Measurements from ENCODE around the gene PGM2L1.

Gene PGM2L1

DNA sequence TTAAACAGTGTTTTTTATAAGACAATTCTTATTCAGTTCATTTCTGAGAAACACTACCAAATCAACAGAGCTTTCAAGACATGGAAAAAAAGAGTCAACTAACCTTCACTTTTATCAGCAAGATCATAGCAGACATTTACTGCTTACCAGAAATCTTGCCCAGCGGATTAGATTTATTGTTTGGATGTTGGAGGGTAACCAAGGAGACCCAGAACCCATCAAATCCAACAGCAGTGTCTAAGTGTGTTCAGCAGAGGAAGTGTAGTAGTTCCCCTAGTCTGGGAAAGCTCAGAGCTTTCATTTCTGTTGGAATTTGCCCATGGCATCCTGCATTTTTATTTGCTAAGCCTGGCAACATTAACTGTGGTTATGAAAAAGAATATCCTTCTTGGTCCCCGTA lies 2.4 kb upstream of the PGM2L1 start:
- H3K4me3 ChIP-seq (ENCODE audit: low read length), result no peak overlapping the region
- no peak for DNase-seq (ENCODE audit: low read depth)
- TF ChIP-seq, protein P1, sequence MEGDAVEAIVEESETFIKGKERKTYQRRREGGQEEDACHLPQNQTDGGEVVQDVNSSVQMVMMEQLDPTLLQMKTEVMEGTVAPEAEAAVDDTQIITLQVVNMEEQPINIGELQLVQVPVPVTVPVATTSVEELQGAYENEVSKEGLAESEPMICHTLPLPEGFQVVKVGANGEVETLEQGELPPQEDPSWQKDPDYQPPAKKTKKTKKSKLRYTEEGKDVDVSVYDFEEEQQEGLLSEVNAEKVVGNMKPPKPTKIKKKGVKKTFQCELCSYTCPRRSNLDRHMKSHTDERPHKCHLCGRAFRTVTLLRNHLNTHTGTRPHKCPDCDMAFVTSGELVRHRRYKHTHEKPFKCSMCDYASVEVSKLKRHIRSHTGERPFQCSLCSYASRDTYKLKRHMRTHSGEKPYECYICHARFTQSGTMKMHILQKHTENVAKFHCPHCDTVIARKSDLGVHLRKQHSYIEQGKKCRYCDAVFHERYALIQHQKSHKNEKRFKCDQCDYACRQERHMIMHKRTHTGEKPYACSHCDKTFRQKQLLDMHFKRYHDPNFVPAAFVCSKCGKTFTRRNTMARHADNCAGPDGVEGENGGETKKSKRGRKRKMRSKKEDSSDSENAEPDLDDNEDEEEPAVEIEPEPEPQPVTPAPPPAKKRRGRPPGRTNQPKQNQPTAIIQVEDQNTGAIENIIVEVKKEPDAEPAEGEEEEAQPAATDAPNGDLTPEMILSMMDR (IDR thresholded peaks at IDR 0.05; ENCODE audit: insufficient read depth, low read depth, low read length, missing control alignments), result no peak

- H3K4me3 ChIP-seq (ENCODE audit: low read length), result peak overlapping the region; percentile 55
- TF ChIP-seq, protein P1 (IDR thresholded peaks at IDR 0.05; ENCODE audit: insufficient read depth, low read depth, low read length, missing control alignments), result peak; percentile 47
- peak; percentile 66 for DNase-seq (ENCODE audit: low read depth)
Observed at GRCh38 chr11:74397501-74398243, 561 bp downstream of the PGM2L1 start.

GRCh38 chr11:74392256-74392655 lies 6.0 kb downstream of the PGM2L1 start:
- no peak overlapping the region for H3K4me3 ChIP-seq (ENCODE audit: low read length)
- TF ChIP-seq, protein P1 (IDR thresholded peaks at IDR 0.05; ENCODE audit: insufficient read depth, low read depth, low read length, missing control alignments), result no peak
- no peak for DNase-seq (ENCODE audit: low read depth)

- TF ChIP-seq, protein P1 (IDR thresholded peaks at IDR 0.05; ENCODE audit: insufficient read depth, low read depth, low read length, missing control alignments), result no peak
- no peak for DNase-seq (ENCODE audit: low read depth)
Observed at GRCh38 chr11:74391193-74391592, 7.0 kb downstream of the PGM2L1 start.

GRCh38 chr11:74390697-74391096 lies 7.5 kb downstream of the PGM2L1 start:
- no peak overlapping the region for H3K4me3 ChIP-seq (ENCODE audit: low read length)
- TF ChIP-seq, protein P1 (IDR thresholded peaks at IDR 0.05; ENCODE audit: insufficient read depth, low read depth, low read length, missing control alignments), result no peak
- no peak for DNase-seq (ENCODE audit: low read depth)

More at GRCh38 chr11:74391193-74391592, 7.0 kb downstream of the PGM2L1 start:
- no peak overlapping the region for H3K4me3 ChIP-seq (ENCODE audit: low read length)

GRCh38 chr11:74388678-74389327 lies 9.4 kb downstream of the PGM2L1 start:
- TF ChIP-seq, protein P1 (IDR thresholded peaks at IDR 0.05; ENCODE audit: insufficient read depth, low read depth, low read length, missing control alignments), result peak; percentile 80
- H3K4me3 ChIP-seq (ENCODE audit: low read length), result no peak overlapping the region
- DNase-seq (ENCODE audit: low read depth), result peak; percentile 69
